ENCODE results near the gene MPHOSPH8.

Gene MPHOSPH8, protein sequence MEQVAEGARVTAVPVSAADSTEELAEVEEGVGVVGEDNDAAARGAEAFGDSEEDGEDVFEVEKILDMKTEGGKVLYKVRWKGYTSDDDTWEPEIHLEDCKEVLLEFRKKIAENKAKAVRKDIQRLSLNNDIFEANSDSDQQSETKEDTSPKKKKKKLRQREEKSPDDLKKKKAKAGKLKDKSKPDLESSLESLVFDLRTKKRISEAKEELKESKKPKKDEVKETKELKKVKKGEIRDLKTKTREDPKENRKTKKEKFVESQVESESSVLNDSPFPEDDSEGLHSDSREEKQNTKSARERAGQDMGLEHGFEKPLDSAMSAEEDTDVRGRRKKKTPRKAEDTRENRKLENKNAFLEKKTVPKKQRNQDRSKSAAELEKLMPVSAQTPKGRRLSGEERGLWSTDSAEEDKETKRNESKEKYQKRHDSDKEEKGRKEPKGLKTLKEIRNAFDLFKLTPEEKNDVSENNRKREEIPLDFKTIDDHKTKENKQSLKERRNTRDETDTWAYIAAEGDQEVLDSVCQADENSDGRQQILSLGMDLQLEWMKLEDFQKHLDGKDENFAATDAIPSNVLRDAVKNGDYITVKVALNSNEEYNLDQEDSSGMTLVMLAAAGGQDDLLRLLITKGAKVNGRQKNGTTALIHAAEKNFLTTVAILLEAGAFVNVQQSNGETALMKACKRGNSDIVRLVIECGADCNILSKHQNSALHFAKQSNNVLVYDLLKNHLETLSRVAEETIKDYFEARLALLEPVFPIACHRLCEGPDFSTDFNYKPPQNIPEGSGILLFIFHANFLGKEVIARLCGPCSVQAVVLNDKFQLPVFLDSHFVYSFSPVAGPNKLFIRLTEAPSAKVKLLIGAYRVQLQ

DNA sequence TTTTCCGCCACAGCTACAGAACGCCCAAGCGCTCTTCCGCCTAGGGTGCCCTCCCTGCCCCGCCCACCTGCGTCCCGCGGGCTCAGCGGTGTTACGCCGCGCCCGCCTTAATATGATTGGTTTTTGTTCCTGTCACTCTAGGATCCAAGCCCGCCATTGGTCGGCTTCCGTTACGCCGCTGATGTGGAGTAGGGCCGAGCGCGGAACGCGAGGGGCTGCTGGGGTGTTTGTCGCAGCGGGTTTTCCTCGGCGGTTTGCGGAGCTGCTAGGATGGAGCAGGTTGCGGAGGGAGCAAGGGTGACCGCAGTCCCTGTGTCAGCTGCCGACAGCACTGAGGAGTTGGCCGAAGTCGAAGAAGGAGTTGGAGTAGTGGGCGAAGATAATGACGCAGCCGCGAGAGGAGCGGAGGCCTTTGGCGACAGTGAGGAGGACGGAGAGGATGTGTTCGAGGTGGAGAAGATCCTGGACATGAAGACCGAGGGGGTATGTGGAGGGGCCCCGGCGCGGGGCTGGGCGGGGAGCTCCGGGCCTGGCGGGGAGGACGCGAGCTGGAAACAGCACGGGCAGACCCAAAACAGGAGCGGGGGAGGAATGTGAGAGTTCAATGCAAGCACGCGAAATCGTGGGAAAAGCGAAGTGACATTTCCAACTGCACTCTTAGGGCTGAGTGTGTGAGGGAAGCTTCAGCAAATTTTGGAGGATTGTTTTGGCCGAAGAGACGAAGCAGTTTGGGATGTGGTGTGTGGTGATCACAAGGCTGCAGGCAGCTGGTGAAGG, at the start of gene MPHOSPH8:
Gene MPHOSPH8, plus strand, starts transcription at position 181 of the 777 bp plus-strand sequence. Its CDS starts 90 bp downstream, at position 271.
- peak; percentile 91 for DNase-seq (ENCODE audit: low read depth)

DNA sequence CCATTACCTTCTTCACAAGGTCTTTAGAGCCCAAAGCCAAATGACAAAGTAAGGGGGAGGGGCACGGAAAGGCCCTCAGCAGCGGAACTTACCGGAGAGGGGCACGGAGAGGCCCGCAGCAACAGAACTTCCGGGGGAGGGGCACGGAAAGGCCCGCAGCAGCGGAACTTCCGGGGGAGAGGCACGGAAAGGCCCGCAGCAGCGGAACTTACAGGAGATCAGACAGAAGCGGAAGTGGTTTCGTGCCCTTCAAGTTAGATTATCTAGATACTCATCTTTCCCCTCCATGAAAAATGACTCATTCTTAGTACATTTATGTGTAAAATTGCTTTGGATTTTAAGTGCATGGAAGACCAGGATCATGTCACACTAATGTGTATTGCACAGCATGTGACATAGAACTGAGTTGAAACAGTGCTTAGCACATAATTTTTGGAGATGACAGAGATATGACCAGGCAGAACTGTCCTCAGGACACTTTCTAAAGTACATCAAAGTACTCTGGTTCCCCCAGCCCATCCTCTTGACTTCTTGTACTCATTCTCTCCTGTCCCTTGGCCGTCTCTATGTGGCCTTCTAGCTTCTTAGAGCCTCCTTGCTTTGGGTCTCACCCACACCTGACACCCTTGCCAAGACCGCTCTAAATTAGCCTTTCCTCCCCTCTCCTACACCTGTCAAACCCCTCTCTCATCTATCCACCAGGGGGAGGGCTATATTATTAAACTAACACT, 46.4 kb upstream of the MPHOSPH8 start:
- peak; percentile 79 for DNase-seq (ENCODE audit: low read depth)

DNA sequence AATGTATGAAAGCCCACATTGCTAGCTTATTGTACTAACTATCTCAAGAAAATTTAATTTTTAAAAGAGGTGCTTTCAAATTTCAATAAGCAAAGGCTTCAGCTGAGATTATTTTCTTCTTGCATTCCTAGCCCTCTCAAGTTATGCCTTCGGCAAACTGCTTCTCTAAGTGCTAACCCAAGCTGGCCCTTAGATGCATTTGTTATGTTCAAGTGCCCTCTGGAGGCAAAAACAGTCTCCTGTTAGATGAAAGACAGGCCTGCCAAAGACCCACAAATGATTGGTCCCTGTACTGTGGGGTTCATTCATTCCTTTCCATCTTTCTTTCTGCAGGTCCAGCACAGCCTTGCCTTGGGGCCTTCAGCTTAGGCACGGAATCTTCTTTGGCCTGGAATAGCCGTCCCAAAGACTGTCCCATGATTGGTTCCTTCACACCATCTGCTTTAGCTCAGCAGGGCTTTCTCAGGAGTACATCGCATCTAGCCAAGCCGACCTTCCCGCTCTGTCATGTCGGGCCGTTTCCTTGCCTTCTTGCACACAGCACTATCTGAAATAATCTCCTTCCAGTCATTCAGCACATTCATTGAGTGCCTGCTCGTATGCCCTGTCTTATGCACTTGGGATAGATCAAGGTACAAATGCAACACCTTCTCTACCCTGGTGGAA, 45.7 kb upstream of the MPHOSPH8 start:
- DNase-seq (ENCODE audit: low read depth), result peak; percentile 21

DNA sequence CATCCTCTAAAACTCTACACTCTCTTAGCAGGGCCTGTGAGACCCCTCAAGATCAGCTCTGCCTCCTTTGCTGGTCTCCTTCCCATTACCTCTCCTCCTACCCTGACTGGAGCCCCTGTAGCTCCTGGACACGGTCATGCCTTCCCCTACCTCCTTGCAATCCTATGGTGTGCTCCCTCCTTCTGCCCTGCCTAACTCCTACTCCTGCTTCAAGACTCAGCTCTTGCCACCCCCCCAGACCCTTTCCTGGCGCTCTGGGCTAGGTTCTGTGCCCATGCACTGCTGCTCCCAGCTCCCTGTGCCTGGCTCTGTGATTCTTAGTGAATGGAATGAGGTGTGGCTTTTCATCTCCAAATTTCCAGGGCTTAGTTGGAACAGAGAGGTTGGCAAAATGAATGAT, 44.1 kb upstream of the MPHOSPH8 start:
- no peak for DNase-seq (ENCODE audit: low read depth)

DNA sequence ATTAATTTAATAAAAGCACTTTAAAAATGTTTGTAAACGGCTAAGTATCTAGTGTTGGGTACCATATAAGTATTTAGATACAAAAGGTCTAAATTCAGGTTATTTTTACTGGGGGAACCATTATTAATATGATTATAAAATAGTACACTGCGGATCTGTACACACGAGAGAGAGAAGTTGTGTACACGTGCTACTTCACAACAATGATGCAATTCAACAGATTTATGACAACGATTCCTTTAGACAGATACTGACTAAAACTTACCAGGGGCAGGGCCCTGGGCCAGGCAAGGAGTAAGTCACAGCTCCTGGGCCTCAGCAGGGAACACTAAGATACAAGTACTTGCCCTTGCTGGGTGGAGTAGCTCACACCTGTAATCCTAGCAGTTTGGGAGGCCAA, 43.0 kb upstream of the MPHOSPH8 start:
- DNase-seq (ENCODE audit: low read depth), result no peak

DNA sequence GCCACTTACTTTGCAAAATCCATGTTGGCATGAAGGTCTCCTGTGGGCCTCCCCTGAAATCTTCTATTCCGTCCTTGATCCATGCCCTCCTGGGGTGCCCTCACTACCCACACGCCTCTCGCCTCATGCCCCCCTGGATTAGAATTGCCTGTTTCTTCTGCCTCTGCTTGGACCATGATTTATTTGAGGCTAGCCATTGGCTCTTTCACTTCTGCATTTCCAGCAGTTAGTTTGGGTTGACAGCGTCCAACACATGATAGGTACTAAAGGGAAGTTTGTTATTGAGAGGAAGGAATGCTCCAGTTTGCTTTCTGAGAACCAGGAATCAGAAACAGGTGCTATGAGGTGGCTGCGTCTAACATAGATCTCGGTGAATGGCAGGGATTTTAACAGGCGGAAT, 41.6 kb upstream of the MPHOSPH8 start:
- no peak for DNase-seq (ENCODE audit: low read depth)

DNA sequence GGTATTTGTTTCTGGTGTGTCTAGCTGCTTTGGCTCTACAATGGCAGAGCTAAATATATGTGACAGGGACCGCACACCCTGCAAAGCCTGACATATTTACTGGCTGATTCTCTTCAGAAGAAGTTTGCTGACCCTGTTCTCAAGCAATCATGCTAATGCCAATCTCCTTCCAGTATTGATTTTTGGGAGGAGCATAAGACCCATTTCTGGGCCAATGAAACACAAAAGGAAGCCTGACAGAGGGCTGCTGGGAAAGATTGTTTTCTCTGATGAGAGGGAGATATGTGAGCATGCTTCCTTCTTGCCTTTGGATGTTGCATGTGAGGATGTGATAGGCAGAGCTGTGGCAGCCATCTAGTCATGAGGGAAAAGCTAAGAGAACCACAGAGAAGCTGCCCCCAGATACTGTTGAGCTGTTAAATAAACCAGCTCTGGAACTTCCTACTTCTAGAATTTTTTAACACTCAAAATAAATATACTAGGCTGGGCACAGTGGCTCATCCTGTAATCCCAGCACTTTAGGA, 40.7 kb upstream of the MPHOSPH8 start:
- no peak for DNase-seq (ENCODE audit: low read depth)

DNA sequence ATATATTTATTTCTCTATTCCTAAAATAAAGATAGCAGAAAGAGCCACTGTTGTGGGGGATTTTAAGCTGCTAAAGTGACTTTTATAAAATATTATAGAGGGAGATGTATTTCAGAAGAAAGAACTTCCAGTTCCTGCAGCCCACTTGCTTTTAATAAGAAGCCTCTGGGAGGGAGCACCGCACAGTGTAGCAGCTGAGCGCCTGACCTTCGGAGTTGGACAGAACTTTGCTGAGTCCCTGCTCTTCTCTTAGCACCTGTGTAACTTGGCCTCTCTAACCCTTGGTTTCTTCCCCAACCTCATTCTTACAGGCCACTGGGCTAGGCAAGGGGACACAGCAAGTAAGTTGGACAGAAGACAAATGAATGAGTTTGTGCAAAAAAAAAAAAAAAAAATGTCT, 37.4 kb upstream of the MPHOSPH8 start:
- DNase-seq (ENCODE audit: low read depth), result no peak

DNA sequence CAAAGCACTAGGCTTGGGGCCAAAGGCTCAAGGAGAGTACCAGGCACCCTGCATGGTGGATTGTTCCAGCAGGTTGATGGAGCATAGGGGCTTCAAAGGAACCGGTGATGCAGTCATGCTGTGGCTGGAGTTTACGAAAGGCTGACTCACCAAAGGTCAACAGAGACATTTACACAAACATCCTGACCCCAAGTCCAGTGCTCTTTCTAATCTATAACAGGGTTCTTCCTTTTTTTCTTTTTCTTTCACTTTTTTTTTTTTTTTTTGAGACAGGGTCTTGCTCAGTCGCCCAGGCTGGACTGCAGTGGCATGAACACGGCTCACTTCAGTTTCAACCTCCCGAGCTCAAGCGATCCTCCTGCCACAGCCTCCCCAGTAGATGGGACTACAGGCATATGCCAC, 36.5 kb upstream of the MPHOSPH8 start:
- DNase-seq (ENCODE audit: low read depth), result no peak

DNA sequence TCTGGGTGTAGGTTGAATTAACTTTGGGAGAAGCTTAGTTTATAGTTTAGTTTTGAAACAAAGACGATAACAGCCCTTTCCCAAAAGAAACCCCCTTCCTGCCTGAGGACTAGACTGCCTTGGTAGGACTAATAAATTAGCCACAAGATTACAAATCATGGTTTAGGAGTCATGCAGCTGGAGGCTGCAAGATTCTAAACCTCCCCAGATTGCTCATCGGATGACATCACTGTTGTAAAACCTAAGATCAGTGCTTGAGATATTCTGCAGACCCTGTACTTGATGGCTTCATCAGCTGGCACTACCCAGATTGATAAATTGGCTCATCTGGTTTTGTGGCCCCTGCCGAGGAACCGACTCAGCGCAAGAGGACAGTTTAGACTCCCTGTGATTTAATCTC, 35.9 kb upstream of the MPHOSPH8 start:
- no peak for DNase-seq (ENCODE audit: low read depth)

DNA sequence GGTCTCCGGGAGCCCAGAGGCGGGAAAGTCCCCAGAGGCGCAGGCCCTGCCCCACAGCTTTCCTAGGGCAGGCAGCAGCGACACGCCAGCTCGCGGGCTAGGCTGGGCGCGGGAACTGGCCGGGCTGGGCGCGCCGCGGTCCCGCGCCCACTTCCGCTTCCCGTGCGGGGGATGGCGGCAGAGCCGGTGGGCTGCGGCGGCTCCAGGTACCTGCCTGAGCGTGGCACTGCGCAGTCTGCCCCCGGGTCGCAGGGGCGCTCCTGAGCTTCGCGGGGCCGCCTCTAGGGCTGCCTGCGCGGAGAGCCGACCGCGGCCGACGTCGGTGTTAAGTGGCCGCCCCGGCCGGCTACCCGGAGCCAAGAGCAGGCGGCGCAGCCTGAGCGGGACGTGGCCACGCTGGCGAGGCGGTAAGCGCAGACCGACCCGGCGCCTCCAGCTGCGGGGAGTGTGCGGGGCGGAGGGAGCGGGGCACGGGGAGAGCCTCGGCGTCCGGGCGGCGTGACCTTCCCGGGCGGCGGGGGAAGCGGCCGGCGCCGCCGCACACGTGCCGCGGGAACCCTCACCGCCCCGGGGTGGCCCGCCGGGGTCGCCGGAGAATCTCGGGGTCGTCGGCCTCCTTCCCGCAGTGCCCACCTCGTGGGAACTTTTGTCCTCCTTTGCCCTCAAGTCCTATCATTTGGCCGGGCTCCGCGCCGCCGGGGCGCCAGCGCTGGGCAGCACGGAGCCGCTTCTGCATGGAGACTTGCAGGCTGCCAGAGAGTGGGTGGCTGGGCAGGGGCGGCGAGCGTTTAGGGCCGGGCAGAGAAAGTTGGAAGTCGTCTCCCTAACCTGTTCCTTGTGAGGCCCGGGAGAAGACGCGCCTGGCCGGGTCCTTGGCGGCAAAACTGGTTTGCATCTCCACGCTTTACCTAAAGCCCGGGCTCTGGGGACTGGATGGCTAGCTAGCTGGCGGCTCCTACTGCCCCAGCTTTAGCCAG, 31.4 kb upstream of the MPHOSPH8 start:
- peak; percentile 9 for DNase-seq (ENCODE audit: low read depth)

DNA sequence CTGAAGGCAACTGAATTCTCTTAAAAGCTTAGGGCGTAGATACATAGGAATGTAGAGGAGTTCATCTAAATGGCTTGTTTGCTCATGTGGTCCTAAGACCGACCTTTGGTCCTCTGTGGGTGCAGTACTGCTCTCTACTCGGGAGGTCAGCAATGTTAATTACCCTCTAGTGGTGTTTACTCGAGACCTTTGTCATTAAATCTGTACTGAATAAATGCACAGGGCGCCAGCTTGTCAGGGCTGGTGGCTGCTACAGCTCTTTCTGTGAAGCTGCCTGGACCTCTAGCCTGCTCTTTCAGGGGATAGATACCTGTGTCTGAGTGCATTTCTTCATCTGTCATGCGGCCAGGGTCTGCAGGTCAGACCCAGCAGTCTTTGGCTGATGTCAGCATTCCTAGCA, 29.2 kb upstream of the MPHOSPH8 start:
- DNase-seq (ENCODE audit: low read depth), result no peak

DNA sequence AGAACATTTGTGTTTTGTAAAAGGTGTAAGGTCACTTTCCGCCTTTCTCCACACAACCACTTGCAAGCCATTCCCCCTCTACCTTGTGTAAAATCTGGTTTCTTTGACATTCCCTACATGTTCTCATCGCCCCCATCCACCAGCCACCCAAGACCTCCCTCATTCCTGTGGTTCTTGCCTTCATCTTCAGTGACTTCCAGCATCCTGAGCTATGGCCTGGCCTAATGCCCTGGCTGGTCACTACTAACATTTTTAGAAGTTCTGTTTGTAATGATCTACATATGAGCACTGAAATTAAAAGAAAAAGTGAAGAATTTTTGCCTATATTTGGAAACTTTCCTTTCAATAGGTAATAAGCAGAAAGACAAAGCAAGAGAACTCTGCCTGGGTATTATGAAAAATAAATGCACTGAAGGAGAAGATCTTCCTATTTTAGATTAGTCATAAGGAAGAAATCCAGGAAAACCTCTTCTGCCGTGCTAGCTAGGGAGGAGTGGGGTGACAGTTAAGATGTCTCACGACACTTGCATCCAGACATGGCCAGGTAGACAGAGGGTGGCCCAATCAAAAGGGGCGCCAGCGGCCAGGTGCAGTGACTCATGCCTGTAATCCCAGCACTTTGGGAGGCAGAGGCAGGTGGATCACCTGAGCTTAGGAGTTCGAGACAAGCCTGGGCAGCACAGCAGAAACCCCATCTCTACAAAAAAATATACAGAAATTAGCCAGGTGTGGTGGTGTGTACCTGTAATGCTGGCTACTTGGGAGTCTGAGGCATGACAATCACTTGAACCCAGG, 28.1 kb upstream of the MPHOSPH8 start:
- DNase-seq (ENCODE audit: low read depth), result no peak

DNA sequence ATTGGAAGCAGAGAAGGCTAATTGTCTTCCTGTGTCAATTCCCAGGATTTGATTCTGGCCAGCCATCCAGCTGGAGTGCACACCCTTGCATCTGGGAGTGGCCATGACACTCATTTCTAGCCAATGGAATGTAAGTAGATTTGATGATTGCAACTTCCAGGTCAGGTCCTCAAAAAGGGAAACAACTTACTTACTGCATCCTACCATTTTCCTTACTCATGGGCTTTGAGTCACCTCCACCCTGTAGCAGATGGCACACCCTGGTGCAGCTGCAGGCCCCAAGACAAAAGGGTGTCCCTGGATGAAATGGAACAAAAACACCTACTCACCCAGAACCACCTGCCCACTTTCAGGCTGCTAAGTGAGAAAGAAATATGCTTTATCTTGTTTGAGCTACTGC, 27.3 kb upstream of the MPHOSPH8 start:
- DNase-seq (ENCODE audit: low read depth), result no peak

DNA sequence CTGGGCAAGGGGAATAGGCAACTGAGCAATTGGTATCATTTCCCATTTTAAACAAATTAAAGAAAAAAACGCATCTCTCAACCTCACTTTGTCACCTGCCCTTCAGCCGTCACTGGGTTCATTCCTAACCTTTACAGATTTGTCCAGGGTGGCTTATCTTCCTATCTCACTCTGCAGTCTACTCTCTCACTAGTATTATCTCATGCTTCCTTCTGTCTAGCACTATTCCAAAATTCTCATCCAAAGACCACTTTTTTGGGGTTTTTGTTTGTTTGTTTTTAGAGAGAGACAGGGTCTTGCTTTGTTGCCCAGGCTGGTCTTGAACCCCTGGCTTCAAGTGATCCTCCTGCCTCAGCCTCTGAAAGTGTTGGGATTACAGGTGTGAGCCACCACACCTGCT, 26.7 kb upstream of the MPHOSPH8 start:
- DNase-seq (ENCODE audit: low read depth), result no peak

DNA sequence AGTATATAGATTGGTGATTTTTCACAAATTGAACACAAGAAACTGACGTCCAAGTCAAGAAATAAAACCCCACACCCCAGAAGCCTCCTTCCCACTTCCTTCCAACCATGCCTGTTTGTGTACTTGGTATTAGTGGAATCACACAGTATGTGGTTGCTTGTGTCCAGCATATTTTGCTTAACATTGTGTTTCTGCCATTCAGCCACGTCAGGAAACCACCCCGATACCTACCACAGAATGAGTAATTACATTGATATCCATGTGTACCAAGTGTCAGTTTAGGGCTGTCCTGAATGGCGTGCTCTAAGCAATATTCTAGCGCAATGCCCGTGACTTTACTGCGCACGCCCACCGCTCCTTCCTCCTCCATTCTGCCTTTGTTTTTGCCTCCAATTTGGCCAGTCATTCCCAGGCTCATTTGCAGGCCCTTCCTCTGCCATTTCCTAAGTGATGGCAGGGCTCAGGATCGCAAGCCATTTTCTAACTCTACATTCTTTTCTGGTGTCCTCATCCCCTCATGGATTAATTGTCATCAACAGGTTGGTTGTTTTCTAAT, 25.9 kb upstream of the MPHOSPH8 start:
- DNase-seq (ENCODE audit: low read depth), result no peak

DNA sequence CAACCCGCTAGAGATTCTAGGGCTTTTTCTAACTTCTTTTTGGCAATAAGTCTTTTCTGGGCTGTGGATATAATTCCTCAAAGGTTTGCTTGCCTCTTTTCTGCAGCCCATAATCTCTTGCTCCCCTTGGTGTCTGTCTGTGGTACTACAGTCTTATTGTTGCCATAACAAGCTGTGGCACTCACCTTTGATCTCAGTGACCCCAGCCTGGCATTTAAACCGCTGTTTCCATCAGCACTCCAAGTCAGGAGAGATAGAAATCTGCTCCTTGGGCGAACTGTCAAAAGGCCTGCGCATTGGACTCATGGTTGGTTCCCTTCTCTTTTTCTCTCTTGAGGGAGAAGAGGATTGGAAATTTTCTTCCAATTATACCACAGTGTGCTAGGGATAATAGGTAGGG, 14.5 kb upstream of the MPHOSPH8 start:
- DNase-seq (ENCODE audit: low read depth), result no peak

DNA sequence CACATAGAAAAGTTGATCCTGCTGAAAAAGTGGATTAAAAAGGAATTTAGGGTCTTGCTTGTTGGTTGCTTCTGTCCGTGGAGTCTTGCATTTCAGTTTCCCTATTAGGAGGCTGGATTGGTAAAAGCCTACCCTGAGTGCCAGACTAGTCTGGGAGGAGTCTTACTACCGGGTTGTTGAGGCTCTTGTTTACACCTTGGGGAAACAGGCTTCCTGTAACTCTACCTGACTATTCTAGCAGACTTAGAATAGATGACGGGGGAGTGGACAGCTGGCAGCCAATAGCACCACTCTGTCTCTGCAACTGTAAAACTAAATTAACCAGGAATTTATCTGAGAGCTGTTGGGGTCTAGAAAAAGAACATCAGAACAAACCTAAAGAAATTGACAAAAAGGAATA, 11.3 kb upstream of the MPHOSPH8 start:
- DNase-seq (ENCODE audit: low read depth), result no peak

DNA sequence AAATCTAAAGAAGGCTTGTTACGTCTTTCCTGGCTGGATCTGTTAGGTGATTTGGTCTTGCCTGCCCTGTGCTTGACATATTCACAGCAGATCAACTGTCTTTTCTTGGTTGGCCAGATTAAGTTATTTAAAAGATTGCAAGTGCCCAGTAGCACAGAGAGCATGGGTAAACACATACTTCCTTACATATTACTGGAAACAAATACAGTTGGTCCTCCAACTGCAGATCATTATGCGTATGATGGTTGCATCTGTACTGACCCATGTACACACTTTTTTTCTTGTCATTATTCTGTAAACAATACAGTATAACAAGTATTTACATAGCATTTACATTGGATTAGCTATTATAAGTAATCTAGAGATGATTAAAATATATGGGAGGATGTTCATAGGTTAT, 9.2 kb upstream of the MPHOSPH8 start:
- no peak for DNase-seq (ENCODE audit: low read depth)
